MM.1S (cell line): ENCODE data around the gene RIPK1.

ENCODE experiments used
- DNase-seq: peaks from one replicate; pipeline ENCODE4 v3.0.0-alpha.2; 2015
- H2AFZ ChIP-seq: fragments of 300-600 bp; sonication (generic); 2 replicates; pipeline ENCODE4 v1.6.0; 2016; ENCODE audit warnings: antibody characterized with exemption, low read length
- H3F3A ChIP-seq: fragments of 300-600 bp; sonication (generic); 2 replicates; pipeline ENCODE4 v1.6.1; 2016; ENCODE audit warnings: mild to moderate bottlenecking, antibody characterized with exemption, low read length, moderate library complexity, mixed read lengths; ENCODE audit not compliant: insufficient read depth
- H3K27ac ChIP-seq: fragments of 300-600 bp; sonication (generic); 2 replicates; pipeline ENCODE4 v1.5.1; 2016; ENCODE audit warnings: mild to moderate bottlenecking, low read length
- H3K27me3 ChIP-seq: fragments of 300-600 bp; sonication (generic); replicated peaks from 2 replicates; pipeline ENCODE4 v1.6.0; 2016; ENCODE audit warnings: low read length; ENCODE audit not compliant: insufficient read depth
- H3K36me3 ChIP-seq: fragments of 300-600 bp; sonication (generic); replicated peaks from 2 replicates; pipeline ENCODE4 v1.6.1; 2016; ENCODE audit warnings: mild to moderate bottlenecking, low read length, mixed read lengths; ENCODE audit not compliant: insufficient read depth
- H3K4me1 ChIP-seq: fragments of 300-600 bp; sonication (generic); 2 replicates; pipeline ENCODE4 v1.6.1; 2016; ENCODE audit warnings: low read length, mixed read lengths
- H3K4me2 ChIP-seq: fragments of 300-600 bp; sonication (generic); 2 replicates; pipeline ENCODE4 v1.6.0; 2016; ENCODE audit warnings: low read depth, low read length
- H3K4me3 ChIP-seq: fragments of 300-600 bp; sonication (generic); 2 replicates; pipeline ENCODE4 v1.5.1; 2016; ENCODE audit warnings: low read length, mixed read lengths
- H3K79me2 ChIP-seq: fragments of 300-600 bp; sonication (generic); 2 replicates; pipeline ENCODE4 v1.6.1; 2016; ENCODE audit warnings: mixed run types, low read length, mixed read lengths
- H3K9ac ChIP-seq: fragments of 300-600 bp; sonication (generic); 2 replicates; pipeline ENCODE4 v1.6.1; 2016; ENCODE audit warnings: low read length, mixed read lengths
- H3K9me2 ChIP-seq: fragments of 300-600 bp; sonication (generic); replicated peaks from 2 replicates; pipeline ENCODE4 v1.6.1; 2016; ENCODE audit warnings: mild to moderate bottlenecking, low read length, mixed read lengths; ENCODE audit not compliant: insufficient read depth
- H3K9me3 ChIP-seq: fragments of 300-600 bp; sonication (generic); replicated peaks from 2 replicates; pipeline ENCODE4 v1.6.1; 2016; ENCODE audit warnings: mild to moderate bottlenecking, low read length, mixed read lengths; ENCODE audit not compliant: insufficient read depth
- H4K20me1 ChIP-seq: fragments of 300-600 bp; sonication (generic); 2 replicates; pipeline ENCODE4 v1.6.1; 2016; ENCODE audit warnings: mild to moderate bottlenecking, low read length, moderate library complexity, mixed read lengths; ENCODE audit not compliant: insufficient read depth
- EZH2 ChIP-seq: fragments of 300-600 bp; sonication (generic); optimal IDR thresholded peaks from 2 replicates; pipeline ENCODE3; 2017; ENCODE audit warnings: low read depth, mild to moderate bottlenecking, antibody characterized with exemption, low read length, mixed read lengths
- EZH2phosphoT487 ChIP-seq: fragments of 300-600 bp; sonication (generic); IDR thresholded peaks from 2 replicates; pipeline ENCODE4 v1.6.1; 2018; ENCODE audit warnings: antibody characterized with exemption, low read length
- TF ChIP-seq, protein P1 (sequence below): fragments of 300-600 bp; sonication (generic); IDR thresholded peaks from 2 replicates; pipeline ENCODE4 v1.5.1; 2016; ENCODE audit warnings: antibody characterized with exemption, low read length, mixed read lengths

RIPK1 gene

GRCh38 chr6:3114377-3114776, 46.1 kb downstream of the RIPK1 start:
- Histone ChIP-seq H3K9ac (no peak overlapping the region), H3K4me3 (no peak overlapping the region), H3K36me3 (0 out of 2 replicates have a peak, but pooled peaks cover 2% of the 10 kb centered on the region), H3F3A (peaks cover 11% of the 10 kb centered on the region), H3K79me2 (no peaks in the 10 kb centered on the region), H3K27me3 (no peaks in the 10 kb centered on the region), H4K20me1 (no peaks in the 10 kb centered on the region), H2AFZ (no peak overlapping the region), H3K27ac (no peak overlapping the region), H3K4me1 (peaks cover 14% of the 10 kb centered on the region; the same call in 1 of the 2 replicates), H3K4me2 (no peak overlapping the region), H3K9me3 (no peaks in the 10 kb centered on the region), H3K9me2 (no peaks in the 10 kb centered on the region)
- no peak for DNase-seq
- TF ChIP-seq EZH2phosphoT487 (no peak), EZH2 (no peak)
- TF ChIP-seq, protein P1, sequence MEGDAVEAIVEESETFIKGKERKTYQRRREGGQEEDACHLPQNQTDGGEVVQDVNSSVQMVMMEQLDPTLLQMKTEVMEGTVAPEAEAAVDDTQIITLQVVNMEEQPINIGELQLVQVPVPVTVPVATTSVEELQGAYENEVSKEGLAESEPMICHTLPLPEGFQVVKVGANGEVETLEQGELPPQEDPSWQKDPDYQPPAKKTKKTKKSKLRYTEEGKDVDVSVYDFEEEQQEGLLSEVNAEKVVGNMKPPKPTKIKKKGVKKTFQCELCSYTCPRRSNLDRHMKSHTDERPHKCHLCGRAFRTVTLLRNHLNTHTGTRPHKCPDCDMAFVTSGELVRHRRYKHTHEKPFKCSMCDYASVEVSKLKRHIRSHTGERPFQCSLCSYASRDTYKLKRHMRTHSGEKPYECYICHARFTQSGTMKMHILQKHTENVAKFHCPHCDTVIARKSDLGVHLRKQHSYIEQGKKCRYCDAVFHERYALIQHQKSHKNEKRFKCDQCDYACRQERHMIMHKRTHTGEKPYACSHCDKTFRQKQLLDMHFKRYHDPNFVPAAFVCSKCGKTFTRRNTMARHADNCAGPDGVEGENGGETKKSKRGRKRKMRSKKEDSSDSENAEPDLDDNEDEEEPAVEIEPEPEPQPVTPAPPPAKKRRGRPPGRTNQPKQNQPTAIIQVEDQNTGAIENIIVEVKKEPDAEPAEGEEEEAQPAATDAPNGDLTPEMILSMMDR, result no peak

DNA sequence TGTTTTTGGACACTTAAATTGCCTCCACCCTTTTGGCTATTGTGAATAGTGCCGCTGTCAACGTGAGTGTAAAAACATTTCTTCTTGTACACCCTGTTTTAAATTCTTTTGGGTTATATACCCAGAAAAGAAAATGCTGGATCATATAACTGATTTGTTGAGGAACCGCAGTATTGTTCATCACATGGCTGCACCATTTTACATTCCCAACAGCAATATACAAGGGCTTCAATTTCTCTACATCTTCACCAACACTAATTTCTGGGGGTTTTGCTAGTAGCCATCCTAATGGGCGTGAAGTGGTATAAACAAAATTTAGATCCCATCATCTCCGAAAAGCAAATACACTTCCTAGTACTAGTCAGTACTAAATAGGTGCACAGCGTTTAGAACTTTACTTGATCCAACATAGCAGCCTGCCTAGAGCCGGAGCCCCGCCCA, 49.6 kb downstream of the RIPK1 start:
- Histone ChIP-seq H3K27me3 (no peaks in the 10 kb centered on the region), H3K9ac (peak overlapping the region; percentile 32; the same call in 1 of the 2 replicates), H3K4me2 (peak overlapping the region; percentile 61), H3K9me2 (no peaks in the 10 kb centered on the region), H3K9me3 (no peaks in the 10 kb centered on the region), H3K27ac (peak overlapping the region; percentile 30; the same call in 1 of the 2 replicates), H3K79me2 (no peaks in the 10 kb centered on the region), H3K4me1 (peaks cover 15% of the 10 kb centered on the region; the same call in 1 of the 2 replicates), H2AFZ (peak overlapping the region; percentile 54; the same call in 1 of the 2 replicates), H3F3A (peaks cover 11% of the 10 kb centered on the region), H4K20me1 (no peaks in the 10 kb centered on the region), H3K4me3 (peak overlapping the region; percentile 68), H3K36me3 (0 out of 2 replicates have a peak, but pooled peaks cover 2% of the 10 kb centered on the region)
- TF ChIP-seq EZH2phosphoT487 (no peak), EZH2 (no peak)
- TF ChIP-seq, protein P1, result no peak
- no peak for DNase-seq

- DNase-seq, result peak; percentile 91
- no peaks in the 10 kb centered on the region for H3K36me3 ChIP-seq
- H3K27me3 ChIP-seq, result no peaks in the 10 kb centered on the region
- no peaks in the 10 kb centered on the region for H3K79me2 ChIP-seq
- peaks cover 11% of the 10 kb centered on the region for H3F3A ChIP-seq
- no peaks in the 10 kb centered on the region for H4K20me1 ChIP-seq
- peak within 1 kb of the TSS; percentile 95 for H2AFZ ChIP-seq
- H3K9me3 ChIP-seq, result no peaks in the 10 kb centered on the region
- H3K4me1 ChIP-seq, result peaks cover 15% of the 10 kb centered on the region; the same call in 1 of the 2 replicates
- TF ChIP-seq, protein P1, result no peak
- TF ChIP-seq EZH2phosphoT487 (no peak), EZH2 (no peak)
- peak within 1 kb of the TSS; percentile 30; the same call in 1 of the 2 replicates for H3K27ac ChIP-seq
- H3K4me2 ChIP-seq, result peak within 1 kb of the TSS; percentile 100
- H3K9ac ChIP-seq, result peak within 1 kb of the TSS; percentile 68; the same call in 1 of the 2 replicates
- no peaks in the 10 kb centered on the region for H3K9me2 ChIP-seq
- peak within 1 kb of the TSS; percentile 68 for H3K4me3 ChIP-seq
These were observed 50.2 kb downstream of the RIPK1 start, which contains the start of gene BPHL for GRCh38 chr6:3118353-3119039. Gene BPHL (plus strand): TSS chr6:3118711. CDS start chr6:3118741, 30 bp downstream.
